LNCaP clone FGC (cell line): ENCODE measurements around the gene MAD1L1.

Experiments
- DNase-seq: peaks from one replicate; pipeline ENCODE4 v3.0.0-alpha.2; 2011; ENCODE audit warnings: low read depth
- H3K4me3 ChIP-seq: 2 replicates; pipeline ENCODE4 v1.5.1; 2011; ENCODE audit warnings: mild to moderate bottlenecking, low read depth, low read length, control low read depth
- CTCF ChIP-seq: IDR thresholded peaks from 2 replicates; pipeline ENCODE4 v1.5.1; 2012; ENCODE audit warnings: mild to moderate bottlenecking; ENCODE audit not compliant: control insufficient read depth, insufficient read depth; ENCODE audit errors: extremely low read depth

MAD1L1 gene

DNA sequence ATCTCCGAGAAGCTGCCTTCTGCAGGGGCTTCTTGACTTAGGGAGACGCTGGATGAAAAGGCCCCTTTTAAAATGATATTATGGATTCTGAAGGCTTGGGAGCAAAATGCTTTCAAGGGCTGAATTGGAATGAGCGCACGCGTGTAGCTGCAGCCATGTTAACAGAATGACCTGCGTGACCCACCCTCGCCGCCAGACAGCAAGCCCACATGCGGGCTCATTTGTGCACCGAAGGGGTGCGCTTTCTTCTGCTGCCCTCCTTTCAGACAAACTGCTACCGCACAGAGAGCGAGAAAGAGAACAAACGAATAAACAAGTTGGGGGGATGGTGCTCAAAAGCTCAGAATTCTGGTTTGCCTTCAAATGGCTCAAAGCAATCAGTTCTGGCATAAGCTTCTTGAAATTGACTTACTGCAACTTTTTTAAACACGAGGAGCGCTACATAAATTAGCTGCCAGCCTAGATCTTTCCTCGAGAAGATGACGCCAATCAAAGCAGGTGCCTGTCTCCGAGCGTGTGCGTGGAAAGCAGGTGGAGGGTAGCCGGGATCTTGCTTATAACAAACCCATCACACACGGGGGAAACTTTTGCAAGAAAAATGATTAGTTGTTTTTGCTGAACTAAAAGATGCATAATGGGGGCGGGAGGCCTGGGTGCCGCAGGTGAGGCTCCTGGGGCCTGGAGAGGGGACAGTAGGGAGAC, 268.4 kb downstream of the MAD1L1 start:
- no peak for DNase-seq
- H3K4me3 ChIP-seq = no peak overlapping the region
- TF ChIP-seq CTCF = no peak

DNA sequence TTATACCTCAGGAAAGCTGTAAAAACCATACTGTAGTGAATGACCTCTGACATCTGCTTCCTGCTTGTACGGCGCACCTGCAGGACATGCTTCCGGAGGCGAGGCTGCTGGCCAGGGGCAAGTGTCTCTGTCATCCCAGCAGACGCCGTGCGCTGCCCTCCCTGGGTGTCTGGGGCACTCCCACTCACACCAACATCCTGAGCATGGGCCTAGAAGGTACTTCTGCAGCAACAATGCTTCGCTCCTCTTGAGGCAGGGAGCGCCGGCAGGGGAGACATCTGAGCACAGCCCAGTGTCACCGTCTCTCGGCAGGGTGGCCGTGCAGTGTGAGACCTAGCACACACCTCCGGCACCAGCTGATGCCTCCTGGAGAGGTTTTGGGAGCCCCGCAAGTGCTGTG, 269.2 kb downstream of the MAD1L1 start:
- no peak for TF ChIP-seq CTCF
- H3K4me3 ChIP-seq = no peak overlapping the region
- no peak for DNase-seq

- H3K4me3 ChIP-seq = no peak overlapping the region
- no peak for DNase-seq
- TF ChIP-seq CTCF = no peak
Measured at GRCh38 chr7:1961701-1962276, 271.0 kb downstream of the MAD1L1 start.

- no peak for TF ChIP-seq CTCF
- H3K4me3 ChIP-seq = no peak overlapping the region
- DNase-seq = no peak
Measured at GRCh38 chr7:1959305-1959704, 273.4 kb downstream of the MAD1L1 start.

DNA sequence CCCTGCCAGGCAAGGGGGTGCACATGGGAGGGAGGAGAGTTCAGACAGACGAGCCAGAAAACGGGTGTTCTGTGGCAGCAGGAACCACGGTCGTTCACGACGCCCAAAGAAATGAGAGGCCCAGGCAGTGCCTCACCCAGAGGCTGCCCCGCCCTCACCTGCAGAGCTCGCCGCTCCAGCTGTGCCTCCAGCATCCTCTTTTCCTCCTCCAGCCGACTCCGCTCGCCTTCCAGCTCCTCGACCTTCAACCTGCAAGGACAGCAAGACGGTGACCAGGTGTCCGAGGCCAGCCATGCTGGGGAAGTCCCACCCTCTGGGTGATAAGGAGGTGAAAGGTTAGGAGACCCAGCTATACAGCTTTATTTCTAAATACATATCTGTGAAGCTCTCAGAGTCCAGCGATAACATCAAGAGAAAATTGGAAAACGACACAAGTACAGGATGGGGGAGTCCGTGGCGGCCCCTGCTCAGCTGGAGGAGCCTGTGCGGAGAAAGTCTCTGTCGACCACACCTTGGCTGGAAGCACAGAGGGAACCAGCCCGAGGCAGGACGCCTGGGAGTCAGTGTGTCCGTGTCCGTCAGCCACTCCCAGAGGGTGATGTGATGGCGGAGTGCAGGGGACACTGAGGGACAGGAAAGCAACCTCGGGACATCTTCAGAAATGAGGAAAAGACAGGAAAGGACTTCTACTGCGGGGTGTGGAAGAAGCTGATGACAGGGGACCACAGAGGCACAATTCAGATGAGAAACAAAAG, 275.1 kb downstream of the MAD1L1 start:
- DNase-seq = no peak
- no peak overlapping the region for H3K4me3 ChIP-seq
- no peak for TF ChIP-seq CTCF

GRCh38 chr7:1956611-1957470, 275.9 kb downstream of the MAD1L1 start:
- no peak overlapping the region for H3K4me3 ChIP-seq
- no peak for DNase-seq
- no peak for TF ChIP-seq CTCF
